ENCODE results near the gene MYH7. TPM values are rescaled to one million over a fixed set of nuclear protein-coding genes. Genes with fewer than 3 reads are reported as not detected.
"Not testable (repeated sequence)": the region's sequence is repeated elsewhere in the genome, so short reads cannot be mapped to it uniquely, and the experiment has no call there.

MYH7 gene
- total RNA-seq, 6 donors from 2014 or later = not detected

GRCh38 chr14:23398348-23398747 lies 37.1 kb downstream of the MYH7 start:
- Histone ChIP-seq H3K27me3 (no peaks in the 10 kb centered on the region), H3K9me3 (no peaks in the 10 kb centered on the region), H3K36me3 (no peaks in the 10 kb centered on the region), H3K4me3 (no peak overlapping the region), H3K4me1 (no peaks in the 10 kb centered on the region), H3K27ac (no peak overlapping the region)
- WGBS, 2 donors = 82 to 89% methylated on average over 4 of the region's 4 CpGs
- no peak for TF ChIP-seq POLR2A (IDR thresholded peaks at IDR 0.05)
- no peak for TF ChIP-seq CTCF (IDR thresholded peaks at IDR 0.05)
- no peak for TF ChIP-seq POLR2AphosphoS5 (IDR thresholded peaks at IDR 0.05)
- no peak for TF ChIP-seq EP300 (IDR thresholded peaks at IDR 0.05)
- ATAC-seq (ENCODE audit: low FRiP score in 2 of 2) = no peak
- DNase-seq = no peak

- Histone ChIP-seq H3K4me1 (no peaks in the 10 kb centered on the region), H3K4me3 (no peak overlapping the region), H3K36me3 (no peaks in the 10 kb centered on the region), H3K27me3 (no peaks in the 10 kb centered on the region), H3K27ac (no peak overlapping the region), H3K9me3 (no peaks in the 10 kb centered on the region)
- ATAC-seq (ENCODE audit: low FRiP score in 2 of 2) = no peak
- TF ChIP-seq POLR2AphosphoS5 (IDR thresholded peaks at IDR 0.05) (no peak), POLR2A (IDR thresholded peaks at IDR 0.05) (no peak), EP300 (IDR thresholded peaks at IDR 0.05) (no peak), CTCF (IDR thresholded peaks at IDR 0.05) (no peak)
- WGBS, 2 donors = 79 to 93% methylated on average over 4 to 10 of the region's 10 CpGs
- no peak for DNase-seq
Measured at GRCh38 chr14:23396781-23397407, 38.6 kb downstream of the MYH7 start.

GRCh38 chr14:23396126-23396525 lies 39.3 kb downstream of the MYH7 start:
- TF ChIP-seq CTCF (IDR thresholded peaks at IDR 0.05) = no peak
- no peak for TF ChIP-seq POLR2A (IDR thresholded peaks at IDR 0.05)
- no peak for TF ChIP-seq POLR2AphosphoS5 (IDR thresholded peaks at IDR 0.05)
- TF ChIP-seq EP300 (IDR thresholded peaks at IDR 0.05) = no peak

DNA sequence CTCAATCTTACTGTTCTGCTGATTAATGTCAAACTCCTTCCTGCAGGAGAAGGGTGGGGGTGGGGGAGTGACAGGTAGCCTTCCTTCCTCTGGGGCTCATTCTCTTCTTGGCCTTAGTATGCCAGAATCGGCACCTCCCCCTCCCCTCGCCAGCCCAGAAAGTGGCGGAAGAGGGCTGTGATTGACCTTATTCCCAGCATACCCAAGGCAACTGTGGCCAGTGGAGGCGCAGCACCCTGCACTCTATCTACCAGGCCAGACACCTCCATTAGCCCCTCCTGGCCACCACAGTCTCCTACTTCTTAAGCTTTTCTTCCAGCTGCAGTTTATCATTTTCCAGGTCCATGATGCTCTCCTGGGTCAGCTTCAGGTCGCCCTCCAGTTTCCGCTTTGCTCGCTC lies 42.8 kb downstream of the MYH7 start:
- DNase-seq (no peak), ATAC-seq (ENCODE audit: low FRiP score in 2 of 2) (no peak)
- no peaks in the 10 kb centered on the region for H3K9me3 ChIP-seq
- TF ChIP-seq CTCF (IDR thresholded peaks at IDR 0.05) = no peak
- TF ChIP-seq POLR2AphosphoS5 (IDR thresholded peaks at IDR 0.05) = no peak
- H3K36me3 ChIP-seq = no peaks in the 10 kb centered on the region
- 73 to 75% methylated on average over 7 of the region's 7 CpGs for WGBS, 2 donors
- no peaks in the 10 kb centered on the region for H3K4me1 ChIP-seq
- H3K4me3 ChIP-seq = no peak overlapping the region
- H3K27me3 ChIP-seq = no peaks in the 10 kb centered on the region
- H3K27ac ChIP-seq = no peak overlapping the region

More at GRCh38 chr14:23396126-23396525, 39.3 kb downstream of the MYH7 start:
- no peak for DNase-seq
- Histone ChIP-seq H3K4me1 (no peaks in the 10 kb centered on the region), H3K4me3 (no peak overlapping the region), H3K36me3 (no peaks in the 10 kb centered on the region), H3K27ac (no peak overlapping the region), H3K27me3 (no peaks in the 10 kb centered on the region), H3K9me3 (no peaks in the 10 kb centered on the region)
- WGBS, 2 donors = 89% methylated on average over 10 of the region's 10 CpGs
- no peak for ATAC-seq (ENCODE audit: low FRiP score in 2 of 2)

GRCh38 chr14:23389871-23390270 lies 45.6 kb downstream of the MYH7 start:
- 81 to 93% methylated on average over 4 to 5 of the region's 19 CpGs for WGBS, 2 donors
- not testable (repeated sequence) for H3K4me3 ChIP-seq; H3K27me3 ChIP-seq; DNase-seq; H3K27ac ChIP-seq; H3K9me3 ChIP-seq; H3K4me1 ChIP-seq; H3K36me3 ChIP-seq; ATAC-seq (ENCODE audit: low FRiP score in 2 of 2)
